Rectal smooth muscle tissue (tissue), 1 donor: ENCODE results near the gene MEGF6.

ENCODE experiments used
- H3K27ac ChIP-seq: one replicate; pipeline ENCODE4 v1.7.0; 2013; ENCODE audit warnings: low read depth, low read length, inconsistent platforms
- H3K27me3 ChIP-seq: one replicate; pipeline ENCODE4 v1.7.0; 2013; ENCODE audit warnings: low read length; ENCODE audit not compliant: control insufficient read depth, insufficient read depth
- H3K36me3 ChIP-seq: one replicate; pipeline ENCODE4 v1.7.0; 2013; ENCODE audit warnings: low read length; ENCODE audit not compliant: control insufficient read depth, insufficient read depth
- H3K4me1 ChIP-seq: one replicate; pipeline ENCODE4 v1.7.0; 2013; ENCODE audit warnings: low read length; ENCODE audit not compliant: control insufficient read depth, insufficient read depth
- H3K4me3 ChIP-seq: one replicate; pipeline ENCODE4 v1.7.0; 2013; ENCODE audit warnings: low read length
- H3K9ac ChIP-seq: one replicate; pipeline ENCODE4 v1.7.0; 2013; ENCODE audit warnings: low read length

Gene MEGF6

DNA sequence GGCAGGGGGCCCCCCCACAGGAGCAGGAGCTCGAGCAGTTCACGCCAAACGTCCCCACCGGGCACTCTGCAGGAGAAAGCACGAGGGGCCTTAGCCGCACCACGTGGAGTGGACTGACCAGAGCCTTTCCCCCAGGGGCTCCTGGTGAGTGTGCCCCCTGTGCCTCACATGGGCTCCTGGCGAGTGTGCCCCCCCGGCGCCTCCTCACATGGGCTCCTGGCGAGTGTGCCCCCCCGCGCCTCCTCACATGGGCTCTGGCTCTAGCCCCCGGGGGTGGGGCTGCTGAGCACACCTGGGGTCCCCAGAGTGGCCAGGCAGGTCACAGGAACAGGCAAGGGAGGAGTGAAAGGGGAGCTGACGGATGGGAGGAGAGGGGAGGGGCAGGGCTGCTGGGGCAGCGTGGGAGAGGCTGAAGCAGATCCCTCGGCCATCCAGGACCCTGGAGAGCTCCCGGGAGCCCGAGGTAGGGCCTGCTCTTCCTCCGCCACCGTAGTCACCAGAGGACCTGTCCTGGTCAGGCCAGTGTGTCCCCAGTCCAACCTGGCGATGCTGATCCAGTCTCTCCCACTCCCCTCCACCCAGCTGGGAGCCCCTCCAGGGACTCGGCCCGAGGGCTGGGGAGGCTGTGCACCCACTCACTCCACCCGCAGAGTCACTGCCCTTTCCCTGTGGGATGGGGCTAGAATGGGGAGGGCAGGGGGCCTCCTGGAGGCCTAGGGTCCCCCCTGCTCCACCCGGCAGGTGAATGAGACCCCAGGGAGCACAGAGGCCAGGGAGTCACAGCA lies 109.3 kb downstream of the MEGF6 start:
- no peak overlapping the region for H3K27ac ChIP-seq
- no peak overlapping the region for H3K9ac ChIP-seq

DNA sequence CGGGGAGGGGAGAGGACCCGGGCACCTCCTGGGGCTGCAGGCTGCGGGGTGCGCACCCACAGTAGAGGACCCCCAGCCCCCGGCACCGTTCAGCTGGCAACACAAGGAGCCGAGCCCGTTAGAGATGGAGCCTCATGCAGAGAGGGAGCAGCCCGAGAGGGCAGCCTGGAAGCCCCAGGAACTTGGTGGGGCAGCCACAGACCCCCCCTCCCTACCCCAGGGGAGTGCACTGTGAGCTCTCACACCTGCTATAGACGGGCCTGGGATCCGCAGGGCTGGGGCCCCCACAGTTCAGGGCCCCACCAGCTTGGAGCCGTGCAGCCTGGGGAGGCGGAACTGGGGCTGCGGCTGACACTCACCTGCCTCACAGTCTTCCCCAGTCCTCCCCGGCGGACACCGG lies 109.9 kb downstream of the MEGF6 start:
- no peaks in the 10 kb centered on the region for H3K36me3 ChIP-seq
- no peak overlapping the region for H3K9ac ChIP-seq
- H3K4me1 ChIP-seq = no peaks in the 10 kb centered on the region
- H3K27me3 ChIP-seq = no peaks in the 10 kb centered on the region
- H3K27ac ChIP-seq = no peak overlapping the region
- no peak overlapping the region for H3K4me3 ChIP-seq

More for the DNA sequence above, 109.3 kb downstream of the MEGF6 start:
- H3K36me3 ChIP-seq = no peaks in the 10 kb centered on the region
- no peaks in the 10 kb centered on the region for H3K4me1 ChIP-seq
- H3K27me3 ChIP-seq = no peaks in the 10 kb centered on the region
- H3K4me3 ChIP-seq = no peak overlapping the region

GRCh38 chr1:3500265-3500835 lies 111.0 kb downstream of the MEGF6 start:
- Histone ChIP-seq H3K36me3 (no peaks in the 10 kb centered on the region), H3K9ac (no peak overlapping the region), H3K4me3 (no peak overlapping the region), H3K4me1 (no peaks in the 10 kb centered on the region), H3K27me3 (no peaks in the 10 kb centered on the region), H3K27ac (no peak overlapping the region)

- no peaks in the 10 kb centered on the region for H3K27me3 ChIP-seq
- H3K4me1 ChIP-seq = no peaks in the 10 kb centered on the region
- no peak overlapping the region for H3K27ac ChIP-seq
- H3K36me3 ChIP-seq = no peaks in the 10 kb centered on the region
- no peak overlapping the region for H3K9ac ChIP-seq
- H3K4me3 ChIP-seq = no peak overlapping the region
Measured at GRCh38 chr1:3499611-3500010, 111.7 kb downstream of the MEGF6 start.

DNA sequence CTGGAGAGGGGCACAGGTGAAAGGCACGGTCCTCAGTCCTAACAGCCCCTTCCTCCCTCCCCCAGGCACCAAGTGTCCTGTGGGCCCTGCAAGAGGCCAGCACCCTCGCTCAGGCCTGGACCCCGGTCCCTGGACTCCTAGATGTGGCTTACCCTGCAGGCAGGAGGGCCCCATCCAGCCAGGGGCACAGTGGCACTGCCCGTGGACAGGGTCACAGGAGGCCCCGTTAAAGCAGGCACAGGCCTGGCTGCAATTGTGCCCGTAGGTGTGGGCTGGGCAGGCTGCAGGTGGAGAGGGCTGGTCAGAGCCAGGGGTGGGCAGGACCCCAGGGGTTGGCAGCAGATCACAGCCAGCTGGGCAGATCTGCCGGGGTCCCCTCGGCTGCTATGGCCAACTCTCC lies 112.3 kb downstream of the MEGF6 start:
- H3K4me3 ChIP-seq = no peak overlapping the region
- no peaks in the 10 kb centered on the region for H3K4me1 ChIP-seq
- no peak overlapping the region for H3K9ac ChIP-seq
- no peak overlapping the region for H3K27ac ChIP-seq
- no peaks in the 10 kb centered on the region for H3K27me3 ChIP-seq
- H3K36me3 ChIP-seq = no peaks in the 10 kb centered on the region

DNA sequence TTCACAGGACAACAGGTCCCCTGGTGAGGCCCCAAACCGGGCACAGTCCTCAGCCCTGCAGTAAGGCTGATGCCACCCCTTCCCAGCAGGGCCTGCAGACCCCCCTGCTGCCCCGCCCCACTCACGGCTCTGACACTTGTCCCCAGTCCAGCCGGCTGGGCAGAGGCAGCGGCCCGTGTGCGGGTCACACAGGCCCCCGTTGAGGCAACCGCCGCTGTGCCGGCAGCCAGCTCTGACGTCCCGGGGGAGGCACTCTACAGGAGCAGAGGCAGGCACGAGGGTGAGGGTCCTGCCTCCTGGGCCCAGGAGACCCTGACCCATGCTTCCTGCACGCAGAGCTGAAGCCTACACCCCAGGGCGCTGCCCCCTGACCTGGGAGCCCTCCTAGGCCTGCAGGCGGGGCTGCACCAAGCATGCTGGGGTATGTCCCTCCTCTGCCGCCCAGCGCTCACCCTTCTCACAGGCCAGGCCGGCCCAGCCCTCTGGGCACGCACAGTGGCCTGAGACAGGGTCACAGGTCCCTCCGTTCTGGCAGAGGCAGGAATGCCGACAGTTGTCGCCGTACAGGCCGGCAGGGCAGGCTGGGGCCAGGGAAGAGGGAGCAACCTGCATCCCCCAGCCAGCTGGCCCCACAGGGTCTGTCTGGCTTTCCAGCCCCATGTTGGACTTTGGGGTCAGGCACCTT lies 112.9 kb downstream of the MEGF6 start:
- Histone ChIP-seq H3K27me3 (no peaks in the 10 kb centered on the region), H3K27ac (no peak overlapping the region), H3K36me3 (no peaks in the 10 kb centered on the region), H3K4me3 (no peak overlapping the region), H3K9ac (no peak overlapping the region), H3K4me1 (no peaks in the 10 kb centered on the region)

DNA sequence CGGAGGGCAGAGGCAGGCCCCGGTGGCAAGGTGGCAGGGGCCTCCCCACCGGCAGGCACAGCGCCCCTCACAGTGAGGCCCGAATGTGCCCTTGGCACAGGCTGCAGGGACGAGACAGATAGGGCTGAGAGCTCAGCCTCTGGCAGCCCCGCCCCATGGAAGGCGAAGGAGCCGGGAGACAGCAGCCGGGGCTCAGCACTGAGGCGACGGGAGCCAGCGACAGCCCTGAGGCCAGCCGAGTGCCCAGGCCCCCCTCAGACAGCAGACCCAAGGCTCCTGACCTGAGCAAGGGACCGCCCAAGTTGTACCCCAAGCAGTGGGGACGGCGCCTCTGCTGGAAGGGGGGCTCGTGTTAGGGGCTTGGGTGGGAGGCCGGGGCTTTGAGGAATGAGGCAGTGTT lies 113.8 kb downstream of the MEGF6 start:
- Histone ChIP-seq H3K36me3 (no peaks in the 10 kb centered on the region), H3K27ac (no peak overlapping the region), H3K4me1 (no peaks in the 10 kb centered on the region), H3K9ac (no peak overlapping the region), H3K27me3 (no peaks in the 10 kb centered on the region), H3K4me3 (no peak overlapping the region)

DNA sequence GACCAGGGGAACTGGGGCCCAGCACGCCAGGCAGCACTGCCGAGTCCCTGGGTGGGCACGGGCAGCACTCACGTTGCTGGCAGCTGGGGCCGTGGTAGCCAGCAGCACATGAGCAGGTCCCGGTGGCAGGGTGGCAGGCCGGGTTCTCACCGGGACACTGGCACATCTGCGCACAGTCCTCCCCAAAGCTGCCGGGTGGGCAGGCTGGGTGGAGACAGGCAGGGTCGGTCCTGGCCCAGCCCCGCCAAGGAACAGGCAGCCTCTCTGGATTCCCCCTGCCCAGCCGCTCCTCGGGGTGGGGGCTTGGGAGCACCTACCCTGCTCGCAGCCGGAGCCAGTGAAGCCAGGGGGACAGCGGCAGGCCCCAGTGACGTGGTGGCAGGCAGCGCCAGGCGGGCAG lies 114.4 kb downstream of the MEGF6 start:
- Histone ChIP-seq H3K27me3 (no peaks in the 10 kb centered on the region), H3K9ac (no peak overlapping the region), H3K27ac (no peak overlapping the region), H3K4me3 (no peak overlapping the region), H3K36me3 (no peaks in the 10 kb centered on the region), H3K4me1 (no peaks in the 10 kb centered on the region)

DNA sequence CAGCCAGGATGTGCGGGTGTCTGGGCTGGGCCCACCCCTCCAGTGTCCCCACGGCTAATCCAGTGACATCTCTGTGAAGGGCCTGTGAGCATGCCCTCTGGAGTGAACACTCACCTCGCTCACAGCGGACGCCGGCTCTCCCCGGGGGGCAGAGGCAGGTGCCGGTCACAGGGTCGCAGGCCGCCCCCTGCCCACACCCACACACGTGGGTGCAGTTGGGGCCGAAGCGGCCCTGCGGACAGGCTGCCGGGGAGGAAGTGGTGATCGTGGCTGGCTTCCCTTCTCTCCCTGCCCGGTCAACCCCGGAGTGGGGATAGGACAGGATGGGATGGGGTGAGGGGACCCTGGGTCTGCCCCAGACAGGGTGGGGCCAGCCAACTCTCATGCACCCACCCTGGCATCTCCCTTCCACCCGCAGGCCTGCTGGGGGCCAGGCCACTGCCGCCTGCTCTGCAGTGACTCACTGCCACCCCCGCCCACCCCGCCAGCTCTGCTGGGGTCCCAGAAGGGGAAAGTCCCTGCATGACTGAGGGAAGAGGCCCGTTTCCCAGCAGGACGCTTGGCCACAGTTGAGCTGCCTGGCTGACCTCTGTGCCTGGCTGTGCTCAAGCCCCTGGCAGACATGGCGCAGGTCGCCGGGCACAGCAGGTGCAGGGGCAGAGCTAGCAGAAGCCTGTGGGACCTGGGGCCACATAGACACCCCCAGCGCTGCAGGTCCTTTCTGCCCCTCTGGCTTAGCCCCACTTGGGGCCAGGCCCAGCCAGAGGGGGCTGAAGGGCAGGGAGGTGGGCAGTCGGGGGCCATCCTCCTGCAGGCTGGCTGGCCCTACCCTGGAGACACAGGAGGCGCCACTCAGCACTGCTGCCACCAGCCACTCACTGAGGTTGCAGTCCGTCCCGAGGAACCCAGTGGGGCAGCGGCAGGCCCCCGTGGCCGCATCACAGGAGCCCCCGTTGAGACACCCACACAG lies 115.2 kb downstream of the MEGF6 start:
- no peaks in the 10 kb centered on the region for H3K36me3 ChIP-seq
- no peak overlapping the region for H3K27ac ChIP-seq
- H3K4me3 ChIP-seq = no peak overlapping the region

GRCh38 chr1:3494321-3495308 lies 116.7 kb downstream of the MEGF6 start:
- Histone ChIP-seq H3K9ac (no peak overlapping the region), H3K27me3 (no peaks in the 10 kb centered on the region), H3K36me3 (no peaks in the 10 kb centered on the region)

More for the DNA sequence above, 115.2 kb downstream of the MEGF6 start:
- Histone ChIP-seq H3K4me1 (no peaks in the 10 kb centered on the region), H3K9ac (no peak overlapping the region), H3K27me3 (no peaks in the 10 kb centered on the region)

DNA sequence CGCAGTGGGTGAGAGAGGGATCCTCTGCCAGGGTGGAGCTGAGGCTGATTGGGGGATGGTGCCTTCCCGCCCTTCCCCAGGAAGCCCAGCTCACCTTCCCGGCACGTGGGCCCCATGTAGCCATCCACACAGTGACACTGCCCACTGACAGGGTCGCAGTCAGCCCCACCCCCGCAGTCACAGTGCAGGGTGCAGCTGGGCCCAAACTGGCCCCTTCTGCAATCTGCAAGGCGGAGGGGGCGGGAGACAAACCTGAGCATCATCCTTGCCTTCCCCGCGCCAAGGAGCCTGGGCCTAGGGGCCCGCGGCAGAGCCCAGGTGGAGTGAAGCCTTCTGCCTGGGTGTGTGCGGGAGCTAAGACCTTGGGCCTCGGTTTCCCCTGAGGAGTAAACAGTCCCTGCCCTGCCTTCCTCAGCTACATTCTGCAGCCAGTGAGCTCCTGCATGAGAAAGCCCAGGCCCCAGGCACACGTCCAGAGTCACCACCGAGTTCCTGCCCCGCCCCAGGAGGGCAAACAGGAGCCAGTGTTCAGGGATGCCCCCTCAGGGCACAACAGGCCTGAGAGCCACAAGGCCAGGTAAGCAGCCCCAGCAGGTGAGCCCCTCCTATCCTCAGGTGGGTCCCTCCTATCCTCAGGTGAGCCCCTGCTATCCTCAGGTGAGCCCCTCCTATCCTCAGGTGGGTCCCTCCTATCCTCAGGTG lies 118.6 kb downstream of the MEGF6 start:
- Histone ChIP-seq H3K27ac (no peak overlapping the region), H3K27me3 (no peaks in the 10 kb centered on the region), H3K36me3 (no peaks in the 10 kb centered on the region), H3K9ac (no peak overlapping the region), H3K4me3 (no peak overlapping the region), H3K4me1 (no peaks in the 10 kb centered on the region)

More at GRCh38 chr1:3494321-3495308, 116.7 kb downstream of the MEGF6 start:
- H3K27ac ChIP-seq = no peak overlapping the region
- H3K4me3 ChIP-seq = no peak overlapping the region
- no peaks in the 10 kb centered on the region for H3K4me1 ChIP-seq
